Sigmoid colon (tissue), 4 donors: ENCODE data around the gene AP5S1.

Experiments used
- CTCF ChIP-seq, 4 experiments: fragments of 450-650 bp in 3 of 4; fragments of 200-600 bp in 1 of 4; IDR thresholded peaks; one replicate each; pipeline ENCODE4 v1.5.1; 2016 to 2019; ENCODE audit warnings: antibody characterized with exemption in 4 of 4, mild to moderate bottlenecking in 3 of 4, moderate library complexity in 2 of 4
- EP300 ChIP-seq, 4 donors: sonication (generic); formaldehyde crosslinking; IDR thresholded peaks; one replicate each; pipeline ENCODE4 v1.6.1; 2017; ENCODE audit warnings: antibody characterized with exemption in 4 of 4
- POLR2A ChIP-seq, 2 donors: fragments of 450-650 bp; IDR thresholded peaks; one replicate each; pipeline ENCODE4 v1.6.1; 2016; ENCODE audit warnings: antibody characterized with exemption in 2 of 2, mild to moderate bottlenecking in 2 of 2, moderate library complexity in 2 of 2
- POLR2AphosphoS5 ChIP-seq, 4 donors: sonication (generic); formaldehyde crosslinking; IDR thresholded peaks; one replicate each; pipeline ENCODE4 v1.6.1; 2017; ENCODE audit warnings: antibody characterized with exemption in 4 of 4

GRCh38 chr20:3808544-3808943, 11.8 kb upstream of the AP5S1 start:
- no peak for TF ChIP-seq CTCF (IDR thresholded peaks at IDR 0.05)
- no peak for TF ChIP-seq POLR2A (IDR thresholded peaks at IDR 0.05)
- TF ChIP-seq POLR2AphosphoS5 (IDR thresholded peaks at IDR 0.05): no peak
- TF ChIP-seq EP300 (IDR thresholded peaks at IDR 0.05): no peak
